Thyroid gland (tissue), 4 donors: ENCODE results near the gene ARHGEF28.

Source experiments
- POLR2A ChIP-seq, 2 donors: fragments of 450-650 bp; IDR thresholded peaks; one replicate each; pipeline ENCODE4 v1.6.1; 2017; ENCODE audit warnings: antibody characterized with exemption in 2 of 2, mild to moderate bottlenecking in 2 of 2, moderate library complexity in 1 of 2
- TF ChIP-seq, protein P1 (sequence below), 6 experiments: fragments of 200-600 bp in 3 of 6; fragments of 450-650 bp in 3 of 6; sonication (generic) in 3 of 6; IDR thresholded peaks; one replicate each; pipeline ENCODE4 v1.5.1; 2016 to 2019; ENCODE audit warnings: antibody characterized with exemption in 6 of 6, mild to moderate bottlenecking in 2 of 6, inconsistent platforms in 1 of 6, moderate library complexity in 1 of 6

GRCh38 chr5:73701566-73701965 is 75.6 kb downstream of the ARHGEF28 start:
- TF ChIP-seq, protein P1, sequence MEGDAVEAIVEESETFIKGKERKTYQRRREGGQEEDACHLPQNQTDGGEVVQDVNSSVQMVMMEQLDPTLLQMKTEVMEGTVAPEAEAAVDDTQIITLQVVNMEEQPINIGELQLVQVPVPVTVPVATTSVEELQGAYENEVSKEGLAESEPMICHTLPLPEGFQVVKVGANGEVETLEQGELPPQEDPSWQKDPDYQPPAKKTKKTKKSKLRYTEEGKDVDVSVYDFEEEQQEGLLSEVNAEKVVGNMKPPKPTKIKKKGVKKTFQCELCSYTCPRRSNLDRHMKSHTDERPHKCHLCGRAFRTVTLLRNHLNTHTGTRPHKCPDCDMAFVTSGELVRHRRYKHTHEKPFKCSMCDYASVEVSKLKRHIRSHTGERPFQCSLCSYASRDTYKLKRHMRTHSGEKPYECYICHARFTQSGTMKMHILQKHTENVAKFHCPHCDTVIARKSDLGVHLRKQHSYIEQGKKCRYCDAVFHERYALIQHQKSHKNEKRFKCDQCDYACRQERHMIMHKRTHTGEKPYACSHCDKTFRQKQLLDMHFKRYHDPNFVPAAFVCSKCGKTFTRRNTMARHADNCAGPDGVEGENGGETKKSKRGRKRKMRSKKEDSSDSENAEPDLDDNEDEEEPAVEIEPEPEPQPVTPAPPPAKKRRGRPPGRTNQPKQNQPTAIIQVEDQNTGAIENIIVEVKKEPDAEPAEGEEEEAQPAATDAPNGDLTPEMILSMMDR (IDR thresholded peaks at IDR 0.05): no peak
- TF ChIP-seq POLR2A (IDR thresholded peaks at IDR 0.05): no peak
